Heart left ventricle (tissue), 16 donors: ENCODE results near the gene CREB3L1. TPM values are rescaled to one million over a fixed set of nuclear protein-coding genes. Genes with fewer than 3 reads are reported as not detected.
A peak's percentile ranks its signal among the peaks of the same experiment; 100 is the strongest.

Experiments used
- ATAC-seq, 4 donors: fragments of 200-7000 bp; cut with Tn5 transposase; one replicate each; pipeline ENCODE4 v1.9.1; 2020 to 2022; ENCODE audit warnings: moderate library complexity in 4 of 4, mild to moderate bottlenecking in 3 of 4, moderate number of reproducible peaks in 1 of 4
- DNase-seq, 5 donors: peaks; one replicate each; pipeline ENCODE4 v3.0.0-alpha.2; 2020
- H3K27ac ChIP-seq, 12 donors: fragments of 200-600 bp; sonication (generic) in 4 of 12; one replicate each; pipeline versions ENCODE4 v1.5.0 to v1.8.0; 2016 to 2022; ENCODE audit warnings: mild to moderate bottlenecking in 2 of 12
- H3K27me3 ChIP-seq, 9 donors: fragments of 200-600 bp; sonication (generic) in 2 of 9; one replicate each; pipeline versions ENCODE4 v1.5.1 to v1.8.0; 2016 to 2022; ENCODE audit warnings: mild to moderate bottlenecking in 3 of 9
- H3K36me3 ChIP-seq, 9 donors: fragments of 200-600 bp; sonication (generic) in 2 of 9; one replicate each; pipeline versions ENCODE4 v1.5.0 to v1.8.0; 2018 to 2022; ENCODE audit warnings: mild to moderate bottlenecking in 2 of 9
- H3K4me1 ChIP-seq, 12 donors: fragments of 200-600 bp; sonication (generic) in 4 of 12; one replicate each; pipeline versions ENCODE4 v1.5.0 to v1.8.0; 2016 to 2022; ENCODE audit warnings: mild to moderate bottlenecking in 3 of 12
- H3K4me3 ChIP-seq, 12 donors: fragments of 200-600 bp; sonication (generic) in 4 of 12; one replicate each; pipeline versions ENCODE4 v1.5.0 to v1.8.0; 2017 to 2022; ENCODE audit warnings: mild to moderate bottlenecking in 9 of 12, moderate library complexity in 4 of 12
- H3K9me3 ChIP-seq, 12 donors: fragments of 200-600 bp; sonication (generic) in 4 of 12; one replicate each; pipeline versions ENCODE4 v1.5.0 to v1.8.0; 2016 to 2022; ENCODE audit warnings: mild to moderate bottlenecking in 1 of 12
- CTCF ChIP-seq, 12 donors: fragments of 200-600 bp; sonication (generic) in 4 of 12; IDR thresholded peaks; one replicate each; pipeline versions ENCODE4 v1.5.0 to v1.8.0; 2018 to 2022; ENCODE audit warnings: antibody characterized with exemption in 12 of 12, mild to moderate bottlenecking in 5 of 12
- POLR2A ChIP-seq, 2 donors: fragments of 450-650 bp; IDR thresholded peaks; one replicate each; pipeline ENCODE4 v1.6.1; 2017; ENCODE audit warnings: antibody characterized with exemption in 2 of 2, mild to moderate bottlenecking in 2 of 2, moderate library complexity in 2 of 2
- WGBS, 4 donors: extraction: QIAGEN DNeasy Blood & Tissue Kit in 2 of 4; methylation state at CpG; one replicate each; pipeline versions ENCODE4 v1.1.5 to v1.1.7; 2013 to 2018; 5-methylcytosine and 5-hydroxymethylcytosine counted together
- intact Hi-C, 10 donors: fragments of 100-400 bp; cut with DNase I; formaldehyde crosslinking; loops; one replicate each; pipeline versions ENCODE4 v1.11.1 to v1.14.2; 2022
- polyA plus RNA-seq, 2 donors: library from polyadenylated mRNA; stranded (reverse); fragments of 200-250 nt; gene quantifications; one replicate each; pipeline ENCODE4 v1.2.3, GENCODE V29; 2013
- total RNA-seq, 9 donors: library from RNA; depleted of rRNA in 2 of 9; stranded (reverse); fragments of >200 nt in 2 of 9; fragmentation: NEBNext Ultra II Directional in 3 of 9; extraction: Animal tissue kit (Norgen Biotek cat#: 25700) in 3 of 9; gene quantifications; one replicate each; pipeline versions ENCODE4 v1.1.0 to v1.2.4, GENCODE V29; 2016 to 2023
- donor health status: ischemic (EF 13 %, LVEDD 7.1; RV severe dilation, severe dysfunction).
- donor health status: healthy with polysubstance abuse.
- donor health status: DM: no; HTN: yes; CAD: no.
- donor health status: DM: no; HTN: no; CAD: no.
- donor health status: ischemic (EF 25% LVEDD 6.9; RV normal size, moderate dysfunction).
- donor health status: ischemic (EF 25% LVEDD 5.7; RV mildly dilated, moderate dysfunction).
- donor health status: healthy.
- donor health status: DM: yes; HTN: yes; CAD: no.
- donor health status: ischemic (EF 35%, LVEDD 5.7; RV mildly dilated, moderate dysfunction).
- donor health status: nonischemic (EF 11% LVEDD 7.7; RV severe dilation, severe dysfunction).
- donor health status: DM: yes; HTN: yes; CAD: no.
- donor health status: PGD.
- donor health status: ischemic (EF 29% LVEDD 5.4; RV normal size, mild dysfunction).
- donor health status: nonischemic (EF 23%, LVEDD 6.1; RV moderate dilation, normal function).

CREB3L1 gene
- total and polyA plus RNA-seq, 11 donors, result 7.4 to 31.9 (median 23.3) TPM

- ATAC-seq (peak; percentile 23 to 76 (median 58)), DNase-seq (peak in 4 of 5 donors; percentile 45 to 80 (median 76))
- no peaks in the 10 kb centered on the region for H3K27me3 ChIP-seq
- no peaks in the 10 kb centered on the region for H3K9me3 ChIP-seq
- peaks cover 0 to 45% (median 29%) of the 10 kb centered on the region in 12 donors for H3K4me1 ChIP-seq
- peak overlapping the region; percentile 20 to 73 (median 54) for H3K27ac ChIP-seq
- intact Hi-C loops, result no loop called here
- TF ChIP-seq POLR2A (IDR thresholded peaks at IDR 0.05) (no peak), CTCF (IDR thresholded peaks at IDR 0.05) (no peak)
- H3K36me3 ChIP-seq, result no peaks in the 10 kb centered on the region
- H3K4me3 ChIP-seq, result peak overlapping the region in 7 of 12 donors; percentile 3 to 36 (median 21)
- WGBS, 4 donors, result 39 to 70% (median 49%) methylated on average over 7 to 11 of the region's 11 CpGs
Observed at GRCh38 chr11:46285594-46286033, 8.2 kb downstream of the CREB3L1 start.

- Histone ChIP-seq H3K27ac (no peak overlapping the region), H3K4me1 (peaks cover 3 to 44% (median 30%) of the 10 kb centered on the region in 12 donors), H3K4me3 (no peak overlapping the region), H3K36me3 (no peaks in the 10 kb centered on the region), H3K27me3 (peaks cover 0 to 1% (median 0%) of the 10 kb centered on the region in 9 donors), H3K9me3 (no peaks in the 10 kb centered on the region)
- ATAC-seq (no peak), DNase-seq (peak in 1 of 5 donors; percentile 13)
- WGBS, 4 donors, result 78 to 89% (median 87%) methylated on average over 5 of the region's 5 CpGs
- TF ChIP-seq CTCF (IDR thresholded peaks at IDR 0.05), result no peak
- intact Hi-C loops, result no loop called here
Observed at GRCh38 chr11:46286789-46287188, 9.3 kb downstream of the CREB3L1 start.

GRCh38 chr11:46288451-46288850, 11.0 kb downstream of the CREB3L1 start:
- DNase-seq (peak in 1 of 5 donors; percentile 4), ATAC-seq (no peak)
- WGBS, 4 donors, result 87 to 96% (median 95%) methylated on average over 5 of the region's 5 CpGs
- H3K4me3 ChIP-seq, result no peak overlapping the region
- H3K9me3 ChIP-seq, result no peaks in the 10 kb centered on the region
- H3K4me1 ChIP-seq, result peaks cover 3 to 46% (median 31%) of the 10 kb centered on the region in 12 donors
- H3K27ac ChIP-seq, result no peak overlapping the region
- H3K36me3 ChIP-seq, result no peaks in the 10 kb centered on the region
- H3K27me3 ChIP-seq, result peaks cover 0 to 3% (median 0%) of the 10 kb centered on the region in 9 donors
- intact Hi-C loops, result no loop called here
- TF ChIP-seq POLR2A (IDR thresholded peaks at IDR 0.05) (no peak), CTCF (IDR thresholded peaks at IDR 0.05) (no peak)

- no peaks in the 10 kb centered on the region for H3K36me3 ChIP-seq
- H3K4me1 ChIP-seq, result peaks cover 3 to 48% (median 32%) of the 10 kb centered on the region in 12 donors
- H3K27me3 ChIP-seq, result peaks cover 0 to 3% (median 0%) of the 10 kb centered on the region in 9 donors
- no peak overlapping the region for H3K4me3 ChIP-seq
- H3K9me3 ChIP-seq, result no peaks in the 10 kb centered on the region
- peak in 1 of 5 donors; percentile 21 for DNase-seq
- TF ChIP-seq CTCF (IDR thresholded peaks at IDR 0.05), result no peak
- no peak for TF ChIP-seq POLR2A (IDR thresholded peaks at IDR 0.05)
- 86 to 96% (median 88%) methylated on average over 2 of the region's 2 CpGs for whole genome bisulfite sequencing, 4 donors
- peak overlapping the region in 1 of 12 donors; percentile 17 for H3K27ac ChIP-seq
- intact Hi-C loops, result loop anchor here in 1 of 10 donors (10.0 kb wide), 1 partner anchor 165 kb away; the partner anchor contains the start of gene PHF21A
- no peak for ATAC-seq
Observed at GRCh38 chr11:46290011-46290410, 12.5 kb downstream of the CREB3L1 start.
